ENCODE measurements around the gene ZNF219. TPM values are rescaled to one million over a fixed set of nuclear protein-coding genes. Genes with fewer than 3 reads are reported as not detected.
"Not testable (repeated sequence)": the region's sequence is repeated elsewhere in the genome, so short reads cannot be mapped to it uniquely, and the experiment has no call there.

ZNF219 gene
- total RNA-seq, 1 donor from 2014 or later, result 15.1 TPM

- DNase-seq, result no peak
Observed at GRCh38 chr14:21043387-21043973, 55.0 kb downstream of the ZNF219 start.

GRCh38 chr14:21042918-21043317 is 55.5 kb downstream of the ZNF219 start:
- no peak for DNase-seq

- no peak for DNase-seq
Observed at GRCh38 chr14:21041676-21042433, 56.6 kb downstream of the ZNF219 start, which contains the start of gene RNASE7. Gene RNASE7, plus strand, starts transcription at chr14:21042362. Its CDS starts 631 bp downstream, at chr14:21042993.

- DNase-seq, result not testable (repeated sequence)
Observed at GRCh38 chr14:21040941-21041340, 57.5 kb downstream of the ZNF219 start.

GRCh38 chr14:21040370-21040925 is 58.0 kb downstream of the ZNF219 start:
- no peak for DNase-seq

Small RNA genes lying within 50 kb of the gene (small RNA-seq; reads per million reads assigned to genes)
- not detected for gene RNU6-252P (ENCODE audit: low replicate concordance)

Other genes with a start within 250 kb of the ZNF219 start
- not detected for gene RNASE3, start 207.3 kb downstream of the ZNF219 start, total RNA-seq
- gene RNASE2, start 143.2 kb downstream of the ZNF219 start, total RNA-seq, result 0.82 TPM
- gene METTL17, start 108.7 kb downstream of the ZNF219 start, total RNA-seq, result 57.3 TPM
- 5.6 TPM for gene SLC39A2, start 99.4 kb downstream of the ZNF219 start, total RNA-seq
- gene NDRG2, start 73.6 kb downstream of the ZNF219 start, total RNA-seq, result 230 TPM
- not detected for gene TPPP2, start 68.4 kb downstream of the ZNF219 start, total RNA-seq
- not detected for gene RNASE13, start 63.8 kb downstream of the ZNF219 start, total RNA-seq
- gene RNASE7, start 56.3 kb downstream of the ZNF219 start, total RNA-seq, result 1.2 TPM
- not detected for gene RNASE8, start 40.8 kb downstream of the ZNF219 start, total RNA-seq
- 79.2 TPM for gene ARHGEF40, start 28.4 kb downstream of the ZNF219 start, total RNA-seq
- gene TMEM253, start 2.4 kb upstream of the ZNF219 start, total RNA-seq, result not detected
- not detected for gene OR5AU1, start 57.4 kb upstream of the ZNF219 start, total RNA-seq
- 509 TPM for gene HNRNPC, start 170.8 kb upstream of the ZNF219 start, total RNA-seq
- 0.41 TPM for gene RPGRIP1, start 181.4 kb upstream of the ZNF219 start, total RNA-seq